ENCODE data around the gene BABAM2.

The BABAM2 gene

DNA sequence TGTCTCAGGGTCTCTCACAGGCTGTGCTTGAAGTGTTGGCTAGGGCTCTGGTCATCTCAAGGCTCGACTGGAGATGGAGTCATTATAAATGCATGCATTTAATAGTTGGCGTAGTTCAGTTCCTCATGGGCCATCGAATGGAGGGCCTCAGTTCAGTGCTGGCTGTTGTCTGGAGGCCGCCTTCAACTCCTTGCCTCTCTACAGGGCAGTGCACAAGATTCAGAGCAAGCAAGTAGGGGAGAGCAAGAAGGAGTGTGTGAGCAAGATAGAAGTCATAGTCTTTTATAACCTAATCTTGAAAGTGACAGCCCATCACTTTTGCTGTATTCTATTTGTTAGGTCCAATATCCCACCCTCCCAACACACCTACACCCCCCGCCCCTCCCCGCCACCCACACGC lies 137.5 kb downstream of the BABAM2 start:
- DNase-seq (ENCODE audit: low read depth): no peak

GRCh38 chr2:28030600-28030999 lies 140.1 kb downstream of the BABAM2 start:
- no peak for DNase-seq (ENCODE audit: low read depth)

DNA sequence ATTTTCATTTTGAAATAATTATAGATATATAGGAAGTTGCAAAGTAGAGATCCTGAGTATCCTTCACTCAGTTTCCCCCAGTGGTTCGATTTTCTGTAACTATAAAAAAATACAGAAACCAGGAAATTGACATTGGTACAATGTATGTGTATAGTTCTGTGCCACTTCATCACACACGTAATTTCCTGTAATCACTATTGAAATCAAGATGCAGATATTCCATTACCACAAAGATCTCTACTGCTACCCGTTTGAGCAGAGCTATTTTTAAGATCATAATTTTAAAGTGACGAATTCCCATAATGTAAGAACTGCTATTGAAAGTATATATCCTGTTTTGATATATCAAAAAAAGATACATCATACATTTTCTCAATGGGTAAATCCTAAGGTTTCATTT lies 142.3 kb downstream of the BABAM2 start:
- DNase-seq (ENCODE audit: low read depth): no peak

DNA sequence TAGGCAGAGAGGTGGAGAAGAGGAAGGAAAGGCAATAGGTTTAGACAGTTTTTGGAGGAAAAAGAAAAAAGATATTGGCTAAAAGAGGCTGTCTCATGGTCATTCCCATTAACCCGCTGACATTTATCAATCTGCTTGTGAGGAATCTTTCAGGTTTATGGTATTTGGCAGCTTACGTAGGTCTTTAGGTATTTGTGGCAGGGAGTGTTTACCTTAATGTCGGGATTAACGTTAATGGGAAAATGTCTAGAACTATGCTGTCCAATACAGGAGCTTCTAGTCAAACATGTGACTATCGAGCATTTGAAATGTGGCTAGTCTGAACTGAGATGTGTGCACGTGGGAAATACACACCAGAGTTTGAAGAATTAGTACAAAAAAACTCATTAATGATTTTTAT lies 144.2 kb downstream of the BABAM2 start:
- DNase-seq (ENCODE audit: low read depth): no peak

DNA sequence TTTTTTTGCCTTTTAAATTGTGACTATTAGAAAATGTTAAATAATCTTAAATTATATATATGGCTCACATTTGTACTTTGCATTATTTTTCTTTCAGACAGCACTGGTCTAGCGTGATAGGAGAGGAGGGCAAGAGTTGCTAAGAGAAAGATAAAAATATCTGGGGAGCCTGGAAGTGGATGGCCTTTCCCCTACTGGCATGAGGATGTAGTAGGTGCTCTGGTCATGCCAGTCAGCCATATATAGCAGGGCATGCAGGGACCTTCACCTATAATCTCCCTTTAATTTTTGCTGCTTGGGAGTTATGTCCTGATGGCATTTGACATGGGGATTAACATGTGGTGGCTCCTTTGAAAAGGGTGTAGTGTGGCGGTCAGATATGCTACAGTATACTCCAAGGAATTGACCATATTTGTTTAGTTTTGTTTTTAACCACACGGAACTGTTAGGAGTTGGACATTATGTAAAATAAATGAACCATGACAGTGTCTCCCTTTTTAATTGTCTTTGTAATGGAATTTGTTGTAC lies 144.7 kb downstream of the BABAM2 start:
- no peak for DNase-seq (ENCODE audit: low read depth)

DNA sequence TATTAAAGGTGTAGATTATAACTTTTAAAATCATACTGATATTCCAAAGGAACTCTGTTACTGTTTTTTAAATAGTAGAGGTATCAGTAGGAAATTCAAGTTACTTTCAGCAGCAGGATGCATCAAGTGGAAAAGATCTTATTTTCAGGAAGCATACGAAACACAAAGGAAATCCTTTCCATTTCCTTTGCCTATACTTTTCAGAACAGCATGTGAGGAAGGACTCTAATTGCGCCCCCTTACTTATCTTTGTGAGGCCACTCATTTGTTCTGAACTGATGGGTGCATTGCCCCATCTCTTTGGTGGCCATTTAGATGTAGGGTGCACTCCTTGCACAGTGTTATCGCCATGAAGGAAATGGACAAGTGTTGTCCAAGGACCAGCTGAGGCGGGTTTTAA lies 145.3 kb downstream of the BABAM2 start:
- no peak for DNase-seq (ENCODE audit: low read depth)

DNA sequence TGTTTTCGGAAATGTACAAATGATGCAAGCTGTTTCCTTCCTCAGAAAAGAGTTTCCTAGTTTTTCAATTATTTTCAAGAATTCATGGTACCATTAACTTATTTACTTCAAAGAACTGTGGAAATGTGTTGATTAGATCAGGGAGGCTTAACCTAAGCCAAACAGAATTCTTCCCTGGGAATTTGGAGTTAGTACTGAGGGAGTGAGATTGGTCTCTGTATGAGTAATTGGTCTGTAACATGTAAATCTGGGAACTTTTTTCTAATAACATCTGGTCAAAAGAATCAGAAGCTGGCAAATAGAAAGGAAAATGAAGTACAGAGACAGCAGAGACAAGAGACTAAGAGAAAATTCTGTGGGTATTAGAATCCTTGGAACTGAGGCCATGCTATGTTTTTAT lies 145.8 kb downstream of the BABAM2 start:
- no peak for DNase-seq (ENCODE audit: low read depth)

- DNase-seq (ENCODE audit: low read depth): no peak
Observed at GRCh38 chr2:28038722-28039121, 148.2 kb downstream of the BABAM2 start.

GRCh38 chr2:28045676-28046351 lies 155.3 kb downstream of the BABAM2 start:
- DNase-seq (ENCODE audit: low read depth): no peak

- DNase-seq (ENCODE audit: low read depth): no peak
Observed at GRCh38 chr2:28046921-28047320, 156.4 kb downstream of the BABAM2 start.

DNA sequence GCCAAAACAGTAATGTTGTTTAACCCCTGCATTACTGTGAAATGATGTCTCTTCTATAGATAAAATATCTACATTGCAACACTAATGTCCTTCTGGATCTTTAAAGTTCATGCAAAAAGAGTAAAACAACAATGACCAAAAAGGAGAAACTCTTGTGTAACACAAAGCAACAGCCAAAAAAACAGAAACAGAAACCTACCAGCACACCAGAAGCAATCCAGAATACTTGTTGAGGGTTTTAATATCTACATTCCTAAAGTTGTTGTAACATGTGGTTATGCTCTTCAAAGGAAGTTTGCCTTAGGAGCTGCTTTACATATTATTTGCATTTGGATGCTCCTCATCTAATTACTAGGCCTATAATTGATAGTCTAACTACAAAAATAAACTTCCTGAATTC lies 157.2 kb downstream of the BABAM2 start:
- no peak for DNase-seq (ENCODE audit: low read depth)

GRCh38 chr2:28048341-28048740 lies 157.8 kb downstream of the BABAM2 start:
- no peak for DNase-seq (ENCODE audit: low read depth)

- no peak for DNase-seq (ENCODE audit: low read depth)
Observed at GRCh38 chr2:28049416-28049815, 158.9 kb downstream of the BABAM2 start.

DNA sequence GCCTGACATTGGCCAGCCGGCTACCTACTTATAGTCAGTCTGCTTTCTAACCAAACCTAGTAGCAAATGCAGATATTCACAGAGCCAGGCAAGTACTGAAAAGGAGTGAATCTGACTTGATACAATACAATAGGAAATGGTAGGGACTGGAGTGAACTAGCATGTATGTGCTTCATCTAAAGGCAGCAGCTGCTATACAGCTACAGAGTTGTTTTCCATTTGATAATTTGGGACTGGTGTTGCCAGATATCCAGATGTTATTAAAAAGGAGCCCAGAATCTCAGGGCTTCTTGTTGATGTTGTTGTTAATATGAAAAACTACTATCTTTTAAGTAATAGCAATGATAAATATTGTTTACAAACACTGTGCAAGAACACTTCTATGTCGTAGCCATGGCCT lies 159.4 kb downstream of the BABAM2 start:
- no peak for DNase-seq (ENCODE audit: low read depth)

- DNase-seq (ENCODE audit: low read depth): no peak
Observed at GRCh38 chr2:28052691-28053090, 162.2 kb downstream of the BABAM2 start.

DNA sequence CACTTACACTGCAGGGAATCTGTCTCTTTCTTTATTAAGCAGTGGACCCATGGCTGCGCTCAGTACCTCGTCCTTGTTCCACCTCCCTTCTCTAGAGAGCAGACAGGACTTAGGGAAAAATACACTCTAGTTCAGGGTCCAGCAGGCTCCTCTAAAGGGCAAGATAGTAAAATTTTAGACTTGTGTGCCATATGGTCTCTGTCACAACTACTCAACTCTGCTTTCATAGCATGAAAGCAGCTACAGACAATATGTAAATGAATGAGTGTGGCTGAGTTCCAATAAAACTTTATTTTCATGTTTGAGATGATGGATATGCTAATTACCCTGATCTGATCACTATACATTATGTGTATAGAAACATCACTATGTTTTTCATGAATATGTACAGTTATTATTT lies 163.1 kb downstream of the BABAM2 start:
- no peak for DNase-seq (ENCODE audit: low read depth)

DNA sequence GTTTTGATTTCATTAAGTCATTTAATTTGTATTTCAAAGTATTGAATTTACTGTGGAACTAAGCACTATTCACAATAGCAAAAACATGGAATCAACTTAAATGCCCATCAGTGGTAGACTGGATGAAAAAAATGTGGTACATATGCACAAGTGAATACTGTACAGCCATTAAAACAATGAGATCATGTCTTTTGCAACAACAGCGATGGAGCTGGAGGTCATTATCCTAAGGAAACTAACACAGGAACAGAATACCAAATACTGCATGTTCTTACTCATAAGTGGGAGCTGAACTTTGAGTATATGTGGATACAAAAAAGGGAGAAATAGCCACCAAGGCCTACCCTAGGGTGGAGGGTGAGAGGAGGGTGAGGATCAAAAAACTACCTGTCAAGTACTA lies 164.4 kb downstream of the BABAM2 start:
- DNase-seq (ENCODE audit: low read depth): no peak

GRCh38 chr2:28055325-28055970 lies 164.9 kb downstream of the BABAM2 start:
- no peak for DNase-seq (ENCODE audit: low read depth)

DNA sequence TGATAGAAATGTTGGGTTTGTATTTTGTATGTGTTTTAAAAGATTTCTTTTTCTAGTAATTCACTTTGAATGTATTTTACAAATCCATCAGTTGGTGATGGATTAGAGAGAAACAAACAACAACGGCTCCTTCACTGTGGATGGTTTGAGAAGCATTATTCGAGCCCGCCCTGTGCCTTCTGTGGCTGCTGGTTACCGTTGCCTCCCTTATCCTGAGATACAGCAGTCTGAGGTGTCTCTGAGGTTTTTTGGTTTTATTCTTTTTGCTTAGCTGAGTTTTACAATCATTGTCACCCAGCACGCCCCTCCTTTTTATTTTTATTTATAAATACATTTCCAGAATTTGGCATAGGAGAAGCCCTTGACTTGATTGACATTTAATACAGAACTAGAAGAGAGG lies 168.3 kb downstream of the BABAM2 start:
- no peak for DNase-seq (ENCODE audit: low read depth)

DNA sequence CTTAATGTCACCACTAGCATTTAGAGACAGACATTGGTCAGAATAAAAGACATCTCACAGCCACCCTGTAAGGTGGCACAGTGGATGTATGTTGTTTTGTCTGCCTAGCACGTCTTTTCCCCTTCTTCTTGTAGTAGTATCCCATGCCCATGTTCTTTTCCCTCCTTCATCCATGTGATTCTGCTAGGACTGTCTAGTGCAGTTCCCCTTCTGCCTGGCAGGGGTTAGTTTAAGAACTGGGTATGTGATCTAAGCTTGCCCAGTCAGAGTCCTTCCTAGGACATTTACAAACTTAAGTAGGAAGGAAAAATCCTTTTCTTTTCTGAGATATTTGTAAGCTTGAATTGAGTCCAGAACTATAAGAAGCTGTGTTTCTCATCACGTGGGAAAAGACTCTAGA lies 172.3 kb downstream of the BABAM2 start:
- DNase-seq (ENCODE audit: low read depth): no peak

DNA sequence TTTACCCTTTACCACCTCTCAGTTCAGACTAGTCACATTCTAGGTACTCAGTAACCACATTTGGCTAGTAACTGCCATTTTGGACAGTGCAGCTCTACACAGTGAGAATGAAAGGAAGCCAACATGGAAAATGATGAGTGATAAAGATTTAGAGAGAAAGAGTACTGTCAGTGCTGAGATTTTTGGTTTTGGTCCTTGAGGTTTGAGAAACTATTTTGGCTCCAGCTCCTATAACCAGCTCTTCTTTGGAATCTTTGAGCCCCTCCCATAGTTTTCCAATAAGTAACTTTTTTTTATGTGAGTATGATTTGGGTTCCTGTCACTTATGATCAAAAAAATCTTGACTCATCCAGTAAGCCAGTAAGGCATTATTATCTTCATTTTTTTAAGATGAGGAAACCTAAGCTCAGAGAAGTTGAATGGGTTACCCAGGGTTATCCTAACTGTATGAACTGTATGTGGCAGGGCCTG lies 173.0 kb downstream of the BABAM2 start:
- DNase-seq (ENCODE audit: low read depth): no peak

DNA sequence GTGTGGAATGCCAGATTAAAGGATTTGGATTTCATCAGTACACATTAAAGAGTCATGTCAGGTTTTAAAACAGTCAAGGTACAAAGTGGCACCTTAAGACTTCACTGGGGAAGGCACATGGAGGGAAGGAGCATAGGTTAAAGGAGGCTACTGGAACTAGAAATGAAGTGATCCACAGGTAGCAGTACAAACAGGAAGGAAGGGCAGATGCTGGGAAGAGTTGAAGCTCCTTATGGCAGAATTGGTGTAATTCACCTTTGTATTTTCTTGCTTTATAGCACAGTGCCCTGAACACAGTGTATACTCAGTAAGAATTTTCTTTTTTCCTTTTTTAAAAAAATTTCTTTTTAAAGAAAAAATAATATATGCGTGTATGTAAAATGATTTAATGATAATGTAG lies 177.1 kb downstream of the BABAM2 start:
- no peak for DNase-seq (ENCODE audit: low read depth)

DNA sequence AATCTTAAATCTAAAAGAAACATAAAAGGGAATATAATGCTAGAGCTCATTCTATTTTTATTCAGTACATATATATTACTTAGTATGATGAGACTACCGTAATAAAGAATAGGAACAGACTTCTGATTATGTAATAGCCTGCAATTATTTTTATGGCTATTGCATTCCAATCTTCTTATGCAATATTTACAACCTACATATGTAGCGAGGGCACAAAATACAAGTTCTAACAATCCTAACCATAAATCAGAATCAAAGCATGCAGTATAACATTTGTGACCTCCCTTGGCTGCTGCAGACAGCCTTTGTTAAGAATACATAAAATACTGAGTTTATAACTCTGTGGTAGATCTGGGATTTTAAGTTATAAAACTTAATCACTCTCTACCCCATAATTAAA lies 177.6 kb downstream of the BABAM2 start:
- no peak for DNase-seq (ENCODE audit: low read depth)

DNA sequence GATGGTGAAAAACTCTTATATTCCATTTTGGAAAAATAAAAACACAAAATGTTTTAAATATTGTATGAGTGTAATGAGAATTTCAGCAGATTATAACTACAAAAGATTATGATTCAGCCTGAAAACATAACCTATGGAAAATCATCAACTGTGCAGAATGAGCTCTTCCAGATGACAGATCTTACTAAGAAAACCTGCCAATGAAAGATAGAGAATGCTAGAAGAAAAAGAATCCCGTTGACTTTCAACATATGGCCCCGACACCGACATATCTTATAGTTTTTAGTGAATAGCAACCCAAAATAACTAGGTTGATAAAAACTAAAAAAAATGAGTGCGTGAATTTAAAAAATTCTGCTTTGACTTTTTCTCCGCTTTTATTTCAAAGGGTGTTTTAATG lies 178.0 kb downstream of the BABAM2 start:
- no peak for DNase-seq (ENCODE audit: low read depth)
